ENCODE measurements around the gene ALOX15. TPM values are rescaled to one million over a fixed set of nuclear protein-coding genes. Genes with fewer than 3 reads are reported as not detected.

ALOX15 gene
- total RNA-seq, 2 experiments from 2014 or later, result 1.8 TPM; not detected in 1

GRCh38 chr17:4582691-4583090 is 58.8 kb downstream of the ALOX15 start:
- no TSS peak for BruUV-seq (replicated peaks)
- no peak for DNase-seq (ENCODE audit: low spot score)
- intact Hi-C loops (cut with micrococcal nuclease; ENCODE audit: unreplicated experiment), result no loop called here
- H3K79me2 ChIP-seq (ENCODE audit: insufficient read depth, low read depth, low read length), result no peaks in the 10 kb centered on the region
- no peak overlapping the region for H3K27ac ChIP-seq (ENCODE audit: low read depth, low read length, poor library complexity, severe bottlenecking)
- H3K36me3 ChIP-seq (ENCODE audit: insufficient read depth, low read length), result no peaks in the 10 kb centered on the region
- H2AFZ ChIP-seq (ENCODE audit: low read length), result no peak overlapping the region
- ChIA-PET POLR2A (no interaction called here), CTCF (ENCODE audit: unreplicated experiment) (no interaction called here)
- no peak overlapping the region for H3K4me2 ChIP-seq (ENCODE audit: low read length)
- no peaks in the 10 kb centered on the region for H3K4me1 ChIP-seq (ENCODE audit: insufficient read depth, low read length, poor library complexity, severe bottlenecking)
- TF ChIP-seq CTCF (conservative IDR thresholded peaks at IDR 0.05; ENCODE audit: low read length) (no peak), EZH2phosphoT487 (IDR thresholded peaks at IDR 0.05; ENCODE audit: borderline replicate concordance, low read depth, low read length) (no peak)
- H3K9me3 ChIP-seq (ENCODE audit: low read length), result no peaks in the 10 kb centered on the region
- no peaks in the 10 kb centered on the region for H3K9me2 ChIP-seq (ENCODE audit: insufficient read depth, low read length)
- H4K20me1 ChIP-seq (ENCODE audit: insufficient read depth, low read length), result no peaks in the 10 kb centered on the region
- H3K4me3 ChIP-seq (ENCODE audit: low read depth, low read length, poor library complexity, severe bottlenecking), result no peak overlapping the region

GRCh38 chr17:4582101-4582501 is 59.4 kb downstream of the ALOX15 start:
- POLR2A ChIA-PET, result no interaction called here
- H3K4me2 ChIP-seq (ENCODE audit: low read length), result no peak overlapping the region
- CTCF ChIA-PET (ENCODE audit: unreplicated experiment), result no interaction called here

More at GRCh38 chr17:4582101-4582501, 59.4 kb downstream of the ALOX15 start:
- DNase-seq (ENCODE audit: low spot score), result no peak
- no TSS peak for BruUV-seq (replicated peaks)
- no peak overlapping the region for H3K4me3 ChIP-seq (ENCODE audit: low read depth, low read length, poor library complexity, severe bottlenecking)
- intact Hi-C loops (cut with micrococcal nuclease; ENCODE audit: unreplicated experiment), result no loop called here
- H3K9me2 ChIP-seq (ENCODE audit: insufficient read depth, low read length), result no peaks in the 10 kb centered on the region
- H3K36me3 ChIP-seq (ENCODE audit: insufficient read depth, low read length), result no peaks in the 10 kb centered on the region
- no peaks in the 10 kb centered on the region for H3K9me3 ChIP-seq (ENCODE audit: low read length)
- no peak overlapping the region for H2AFZ ChIP-seq (ENCODE audit: low read length)
- H3K79me2 ChIP-seq (ENCODE audit: insufficient read depth, low read depth, low read length), result no peaks in the 10 kb centered on the region
- H4K20me1 ChIP-seq (ENCODE audit: insufficient read depth, low read length), result no peaks in the 10 kb centered on the region
- no peak overlapping the region for H3K27ac ChIP-seq (ENCODE audit: low read depth, low read length, poor library complexity, severe bottlenecking)
- TF ChIP-seq EZH2phosphoT487 (IDR thresholded peaks at IDR 0.05; ENCODE audit: borderline replicate concordance, low read depth, low read length) (no peak), CTCF (conservative IDR thresholded peaks at IDR 0.05; ENCODE audit: low read length) (no peak)
- no peaks in the 10 kb centered on the region for H3K4me1 ChIP-seq (ENCODE audit: insufficient read depth, low read length, poor library complexity, severe bottlenecking)

Small RNA genes lying within 50 kb of the gene (small RNA-seq; reads per million reads assigned to genes)
- not detected for gene RNU6-955P

Other genes with a start within 250 kb of the ALOX15 start
- 43.8 and 51.2 TPM in 2 replicates for gene SPNS3, start 207.7 kb downstream of the ALOX15 start, total RNA-seq (2014; rRNA removed; shearing (Covaris generic))
- 52.3 and 54.6 TPM in 2 replicates for gene SPNS3, start 207.7 kb downstream of the ALOX15 start, total RNA-seq (2022)
- gene SPNS2, start 142.8 kb downstream of the ALOX15 start, total RNA-seq (2014; rRNA removed; shearing (Covaris generic)), result 1.1 and 5.4 TPM in 2 replicates
- 1.6 TPM in 2 replicates for gene SPNS2, start 142.8 kb downstream of the ALOX15 start, total RNA-seq (2022)
- 137 and 142 TPM in 2 replicates for gene MYBBP1A, start 86.3 kb downstream of the ALOX15 start, total RNA-seq (2014; rRNA removed; shearing (Covaris generic))
- gene MYBBP1A, start 86.3 kb downstream of the ALOX15 start, total RNA-seq (2022), result 106 and 131 TPM in 2 replicates
- gene GGT6, start 81.1 kb downstream of the ALOX15 start, total RNA-seq (2014; rRNA removed; shearing (Covaris generic)), result not detected in 2 replicates
- not detected in 2 replicates for gene GGT6, start 81.1 kb downstream of the ALOX15 start, total RNA-seq (2022)
- not detected in 2 replicates for gene SMTNL2, start 57.1 kb downstream of the ALOX15 start, total RNA-seq (2014; rRNA removed; shearing (Covaris generic))
- gene SMTNL2, start 57.1 kb downstream of the ALOX15 start, total RNA-seq (2022), result not detected in 2 replicates
- gene PELP1, start 62.5 kb upstream of the ALOX15 start, total RNA-seq (2014; rRNA removed; shearing (Covaris generic)), result 28.2 and 36.8 TPM in 2 replicates
- gene PELP1, start 62.5 kb upstream of the ALOX15 start, total RNA-seq (2022), result 104 and 113 TPM in 2 replicates
- 49.8 and 56.7 TPM in 2 replicates for gene ARRB2, start 69.0 kb upstream of the ALOX15 start, total RNA-seq (2014; rRNA removed; shearing (Covaris generic))
- gene ARRB2, start 69.0 kb upstream of the ALOX15 start, total RNA-seq (2022), result 84.9 and 96.1 TPM in 2 replicates
- 35.3 and 35.9 TPM in 2 replicates for gene MED11, start 89.8 kb upstream of the ALOX15 start, total RNA-seq (2014; rRNA removed; shearing (Covaris generic))
- 19.0 and 19.2 TPM in 2 replicates for gene MED11, start 89.8 kb upstream of the ALOX15 start, total RNA-seq (2022)
- not detected in 2 replicates for gene ZMYND15, start 98.2 kb upstream of the ALOX15 start, total RNA-seq (2014; rRNA removed; shearing (Covaris generic))
- not detected in 2 replicates for gene ZMYND15, start 98.2 kb upstream of the ALOX15 start, total RNA-seq (2022)
- gene CXCL16, start 98.2 kb upstream of the ALOX15 start, total RNA-seq (2014; rRNA removed; shearing (Covaris generic)), result not detected in 2 replicates
- not detected in 2 replicates for gene CXCL16, start 98.2 kb upstream of the ALOX15 start, total RNA-seq (2022)
- gene TM4SF5, start 130.2 kb upstream of the ALOX15 start, total RNA-seq (2014; rRNA removed; shearing (Covaris generic)), result not detected in 2 replicates
- not detected in 2 replicates for gene TM4SF5, start 130.2 kb upstream of the ALOX15 start, total RNA-seq (2022)
- not detected in 2 replicates for gene VMO1, start 144.7 kb upstream of the ALOX15 start, total RNA-seq (2014; rRNA removed; shearing (Covaris generic))
- 0.55 TPM in 1 of 2 replicates, not detected in the other for gene VMO1, start 144.7 kb upstream of the ALOX15 start, total RNA-seq (2022)
- gene GLTPD2, start 147.3 kb upstream of the ALOX15 start, total RNA-seq (2014; rRNA removed; shearing (Covaris generic)), result not detected in 2 replicates
- gene GLTPD2, start 147.3 kb upstream of the ALOX15 start, total RNA-seq (2022), result not detected in 2 replicates
- gene PSMB6, start 154.5 kb upstream of the ALOX15 start, total RNA-seq (2014; rRNA removed; shearing (Covaris generic)), result 144 and 155 TPM in 2 replicates
- 111 and 137 TPM in 2 replicates for gene PSMB6, start 154.5 kb upstream of the ALOX15 start, total RNA-seq (2022)
- 6.6 and 10.2 TPM in 2 replicates for gene PLD2, start 165.5 kb upstream of the ALOX15 start, total RNA-seq (2014; rRNA removed; shearing (Covaris generic))
- gene PLD2, start 165.5 kb upstream of the ALOX15 start, total RNA-seq (2022), result 13.5 and 18.7 TPM in 2 replicates
- 38.3 and 40.6 TPM in 2 replicates for gene MINK1, start 191.7 kb upstream of the ALOX15 start, total RNA-seq (2014; rRNA removed; shearing (Covaris generic))
- gene MINK1, start 191.7 kb upstream of the ALOX15 start, total RNA-seq (2022), result 61.0 and 62.5 TPM in 2 replicates

All from OCI-LY7 (cell line).